Liver (tissue), 9 donors: ENCODE results near the gene ETV3. TPM values are rescaled to one million over a fixed set of nuclear protein-coding genes. Genes with fewer than 3 reads are reported as not detected.

Experiments
- DNase-seq: peaks from one replicate; pipeline ENCODE4 v3.0.0-alpha.2; 2017; ENCODE audit warnings: low spot score
- H3K27ac ChIP-seq, 2 donors: one replicate each; pipeline ENCODE4 v1.7.0; 2013; ENCODE audit warnings: inconsistent platforms in 2 of 2, low read length in 2 of 2, control low read depth in 1 of 2, low read depth in 1 of 2, mild to moderate bottlenecking in 1 of 2
- H3K27me3 ChIP-seq, 4 donors: one replicate each; pipeline versions ENCODE4 v1.6.1 to v1.7.0; 2013; ENCODE audit warnings: low read length in 3 of 4, inconsistent platforms in 1 of 4, mild to moderate bottlenecking in 1 of 4, moderate library complexity in 1 of 4; ENCODE audit not compliant: control insufficient read depth in 4 of 4, insufficient read depth in 4 of 4
- H3K36me3 ChIP-seq, 4 donors: one replicate each; pipeline versions ENCODE4 v1.6.1 to v1.7.0; 2013; ENCODE audit warnings: low read length in 3 of 4, mild to moderate bottlenecking in 3 of 4, low read depth in 1 of 4, moderate library complexity in 1 of 4; ENCODE audit not compliant: control insufficient read depth in 4 of 4, insufficient read depth in 3 of 4
- H3K4me1 ChIP-seq, 4 donors: one replicate each; pipeline versions ENCODE4 v1.6.1 to v1.7.0; 2013; ENCODE audit warnings: low read length in 3 of 4, mild to moderate bottlenecking in 3 of 4, moderate library complexity in 1 of 4; ENCODE audit not compliant: control insufficient read depth in 4 of 4, insufficient read depth in 4 of 4
- H3K4me3 ChIP-seq, 3 donors: one replicate each; pipeline versions ENCODE4 v1.6.1 to v1.7.0; 2013; ENCODE audit warnings: low read length in 3 of 3, control low read depth in 1 of 3, low read depth in 1 of 3, mild to moderate bottlenecking in 1 of 3
- H3K9ac ChIP-seq, 2 donors: one replicate each; pipeline ENCODE4 v1.7.0; 2013; ENCODE audit warnings: low read length in 2 of 2, mild to moderate bottlenecking in 2 of 2, moderate library complexity in 2 of 2, control low read depth in 1 of 2, low read depth in 1 of 2
- H3K9me3 ChIP-seq, 4 donors: one replicate each; pipeline versions ENCODE4 v1.6.1 to v1.7.0; 2013; ENCODE audit warnings: low read length in 3 of 4; ENCODE audit not compliant: control insufficient read depth in 4 of 4
- EGR1 ChIP-seq, 2 donors: IDR thresholded peaks; 2 replicates each; pipeline ENCODE4 v1.6.1; 2016 to 2018; ENCODE audit warnings: antibody characterized with exemption in 2 of 2, low read depth in 2 of 2
- FOXA1 ChIP-seq: IDR thresholded peaks from 2 replicates; pipeline ENCODE4 v1.6.1; 2016; ENCODE audit warnings: antibody characterized with exemption
- FOXA2 ChIP-seq: IDR thresholded peaks from 2 replicates; pipeline ENCODE4 v1.6.1; 2016; ENCODE audit warnings: antibody characterized with exemption
- GABPA ChIP-seq, 2 donors: IDR thresholded peaks in 1 of 2; conservative IDR thresholded peaks in 1 of 2; 2 replicates each; pipeline ENCODE4 v1.6.1; 2016; ENCODE audit warnings: antibody characterized with exemption in 2 of 2, mild to moderate bottlenecking in 1 of 2, moderate library complexity in 1 of 2
- JUND ChIP-seq, 2 donors: IDR thresholded peaks; 2 replicates each; pipeline ENCODE4 v1.6.1; 2016; ENCODE audit warnings: antibody characterized with exemption in 2 of 2
- NR2F2 ChIP-seq: IDR thresholded peaks from 2 replicates; pipeline ENCODE4 v1.6.1; 2016; ENCODE audit warnings: antibody characterized with exemption
- REST ChIP-seq: IDR thresholded peaks from 2 replicates; pipeline ENCODE4 v1.6.1; 2016; ENCODE audit warnings: antibody characterized with exemption, mild to moderate bottlenecking
- RXRA ChIP-seq, 2 donors: IDR thresholded peaks; 2 replicates each; pipeline ENCODE4 v1.6.1; 2017 to 2018; ENCODE audit warnings: antibody characterized with exemption in 2 of 2, mild to moderate bottlenecking in 1 of 2
- TAF1 ChIP-seq: conservative IDR thresholded peaks from 2 replicates; pipeline ENCODE4 v1.6.1; 2016; ENCODE audit warnings: antibody characterized with exemption, mild to moderate bottlenecking
- YY1 ChIP-seq: IDR thresholded peaks from 2 replicates; pipeline ENCODE4 v1.6.1; 2016; ENCODE audit warnings: antibody characterized with exemption, mild to moderate bottlenecking
- WGBS: extraction: QIAGEN DNeasy Blood & Tissue Kit; methylation state at CpG from one replicate; pipeline ENCODE4 v1.1.7; 2013; 5-methylcytosine and 5-hydroxymethylcytosine counted together
- polyA plus RNA-seq, 2 donors: library from polyadenylated mRNA; stranded (reverse) in 1 of 2; unstranded in 1 of 2; fragments of 200-250 nt in 1 of 2; fragments of >200 nt in 1 of 2; fragmentation: Nextera tagmentation in 1 of 2; extraction: Ambion mirVana in 1 of 2; gene quantifications; one replicate each; pipeline versions ENCODE4 v1.2.1 to v1.2.3, GENCODE V29; 2013 to 2015
- total RNA-seq, 2 donors: library from RNA; depleted of rRNA; stranded (reverse); fragments of >200 nt; gene quantifications; one replicate each; pipeline ENCODE4 v1.2.3, GENCODE V29; 2014
- TF ChIP-seq, protein P1 (sequence below): IDR thresholded peaks from 2 replicates; pipeline ENCODE4 v1.6.1; 2016; ENCODE audit warnings: antibody characterized with exemption
- TF ChIP-seq, protein P2 (sequence below): IDR thresholded peaks from 2 replicates; pipeline ENCODE4 v1.6.1; 2016; ENCODE audit warnings: antibody characterized with exemption
- donor health status: healthy.
- donor health status: healthy.
- donor health status: healthy.
- donor health status: healthy.
- donor health status: healthy.

ETV3 gene
- total and polyA plus RNA-seq, 4 donors = 2.0 to 10.8 (median 5.3) TPM

DNA sequence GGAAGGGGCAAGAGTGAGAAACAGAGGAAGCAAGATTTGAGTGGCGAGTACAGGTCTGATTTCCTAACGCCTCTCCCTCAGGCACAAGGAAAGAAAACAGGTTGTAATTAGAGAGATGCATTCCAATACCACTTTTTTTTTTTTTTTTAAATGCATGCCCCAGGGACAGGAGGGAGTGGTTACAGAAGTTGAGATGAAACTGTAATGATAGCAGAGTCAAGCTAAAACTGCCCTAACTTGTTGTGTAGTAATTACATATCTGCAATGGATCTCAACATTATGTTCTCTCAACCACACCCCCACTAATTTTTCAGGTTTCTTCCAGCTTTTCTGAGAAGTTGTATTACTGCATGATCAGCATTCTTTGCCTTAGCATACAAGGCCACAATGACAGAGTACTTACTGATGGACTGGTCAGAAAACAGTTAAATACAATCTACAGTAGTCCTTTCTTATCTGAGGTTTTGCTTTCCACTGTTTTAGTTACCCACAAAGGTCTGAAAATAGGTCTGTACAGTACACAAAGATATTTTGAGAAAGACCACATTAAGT is 5.5 kb downstream of the ETV3 start:
- Histone ChIP-seq H3K4me3 (no peak overlapping the region), H3K27me3 (no peaks in the 10 kb centered on the region), H3K9me3 (no peaks in the 10 kb centered on the region), H3K36me3 (peaks cover 8 to 63% (median 58%) of the 10 kb centered on the region in 4 donors), H3K4me1 (peaks cover 9 to 22% (median 20%) of the 10 kb centered on the region in 4 donors), H3K9ac (no peak overlapping the region), H3K27ac (no peak overlapping the region)
- no peak for TF ChIP-seq RXRA (IDR thresholded peaks at IDR 0.05)
- no peak for TF ChIP-seq REST
- TF ChIP-seq YY1 = no peak
- TF ChIP-seq EGR1 (IDR thresholded peaks at IDR 0.05; ENCODE audit: low read depth in 2 of 2) = no peak
- no peak for TF ChIP-seq GABPA (IDR thresholded peaks at IDR 0.05 in 1 of 2, conservative IDR thresholded peaks at IDR 0.05 in 1 of 2)
- TF ChIP-seq, protein P1, sequence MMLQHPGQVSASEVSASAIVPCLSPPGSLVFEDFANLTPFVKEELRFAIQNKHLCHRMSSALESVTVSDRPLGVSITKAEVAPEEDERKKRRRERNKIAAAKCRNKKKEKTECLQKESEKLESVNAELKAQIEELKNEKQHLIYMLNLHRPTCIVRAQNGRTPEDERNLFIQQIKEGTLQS = no peak
- no peak for TF ChIP-seq NR2F2
- no peak for TF ChIP-seq FOXA2
- no peak for TF ChIP-seq TAF1
- TF ChIP-seq, protein P2, sequence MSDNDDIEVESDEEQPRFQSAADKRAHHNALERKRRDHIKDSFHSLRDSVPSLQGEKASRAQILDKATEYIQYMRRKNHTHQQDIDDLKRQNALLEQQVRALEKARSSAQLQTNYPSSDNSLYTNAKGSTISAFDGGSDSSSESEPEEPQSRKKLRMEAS = no peak
- WGBS = 82% methylated on average over 2 of the region's 2 CpGs
- DNase-seq = no peak

- Histone ChIP-seq H3K27ac (no peak overlapping the region), H3K9me3 (no peaks in the 10 kb centered on the region), H3K27me3 (no peaks in the 10 kb centered on the region), H3K4me3 (no peak overlapping the region), H3K9ac (no peak overlapping the region), H3K4me1 (peaks cover 9 to 18% (median 16%) of the 10 kb centered on the region in 4 donors), H3K36me3 (peaks cover 8 to 63% (median 59%) of the 10 kb centered on the region in 4 donors)
- no peak for DNase-seq
- WGBS = 84% methylated on average over 5 of the region's 5 CpGs
- TF ChIP-seq YY1 = no peak
- TF ChIP-seq FOXA1 = no peak
- TF ChIP-seq EGR1 (IDR thresholded peaks at IDR 0.05; ENCODE audit: low read depth in 2 of 2) = no peak
- no peak for TF ChIP-seq JUND (IDR thresholded peaks at IDR 0.05)
- TF ChIP-seq, protein P1 = no peak
- TF ChIP-seq TAF1 = no peak
- TF ChIP-seq REST = no peak
These were observed 6.1 kb downstream of the ETV3 start for GRCh38 chr1:157132111-157132510.
